Measurements from ENCODE around the gene LRPAP1.

The LRPAP1 gene

DNA sequence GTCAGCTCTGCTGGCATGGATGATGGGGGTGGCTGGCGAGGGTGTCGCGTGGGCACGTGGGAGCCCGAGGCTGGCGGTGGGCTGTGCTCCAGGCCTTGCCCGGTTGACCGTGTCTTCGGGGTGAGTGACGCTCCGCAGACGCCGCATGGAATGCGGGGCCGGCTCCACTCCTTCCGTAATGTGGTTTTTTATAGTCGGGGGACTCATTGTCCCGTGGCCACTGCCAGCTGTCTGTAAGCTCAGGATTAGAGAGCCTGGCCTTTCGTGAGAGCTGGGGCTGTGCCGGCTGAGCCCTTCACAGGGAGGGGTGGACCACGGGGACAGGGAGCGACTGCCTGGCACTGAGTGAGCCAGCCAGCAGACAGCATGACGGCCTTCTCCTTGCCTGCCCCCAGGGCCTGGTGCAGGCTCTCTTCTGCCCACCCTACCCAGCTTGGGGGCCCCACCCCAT is 48.7 kb downstream of the LRPAP1 start:
- DNase-seq, result no peak

DNA sequence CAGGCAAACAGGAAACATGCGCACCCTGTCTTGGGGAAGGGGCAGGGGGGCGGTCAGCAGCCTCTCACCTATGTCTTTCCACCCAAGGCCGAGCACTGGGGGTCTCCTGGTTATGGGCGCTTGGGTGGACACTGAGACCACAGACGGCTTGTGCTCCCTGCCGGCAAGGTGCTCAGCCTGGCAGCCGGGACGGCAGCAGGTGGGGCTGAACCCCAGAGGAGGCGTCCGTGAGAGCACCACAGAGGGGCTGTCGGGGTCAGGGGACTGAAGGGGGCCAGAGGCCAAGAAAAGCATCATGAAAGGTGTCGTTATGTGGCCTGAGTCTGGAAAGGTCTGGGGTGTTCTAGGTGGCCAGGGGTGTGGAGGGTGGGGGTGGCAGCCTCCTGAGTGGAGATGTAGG is 49.5 kb downstream of the LRPAP1 start:
- DNase-seq, result no peak

DNA sequence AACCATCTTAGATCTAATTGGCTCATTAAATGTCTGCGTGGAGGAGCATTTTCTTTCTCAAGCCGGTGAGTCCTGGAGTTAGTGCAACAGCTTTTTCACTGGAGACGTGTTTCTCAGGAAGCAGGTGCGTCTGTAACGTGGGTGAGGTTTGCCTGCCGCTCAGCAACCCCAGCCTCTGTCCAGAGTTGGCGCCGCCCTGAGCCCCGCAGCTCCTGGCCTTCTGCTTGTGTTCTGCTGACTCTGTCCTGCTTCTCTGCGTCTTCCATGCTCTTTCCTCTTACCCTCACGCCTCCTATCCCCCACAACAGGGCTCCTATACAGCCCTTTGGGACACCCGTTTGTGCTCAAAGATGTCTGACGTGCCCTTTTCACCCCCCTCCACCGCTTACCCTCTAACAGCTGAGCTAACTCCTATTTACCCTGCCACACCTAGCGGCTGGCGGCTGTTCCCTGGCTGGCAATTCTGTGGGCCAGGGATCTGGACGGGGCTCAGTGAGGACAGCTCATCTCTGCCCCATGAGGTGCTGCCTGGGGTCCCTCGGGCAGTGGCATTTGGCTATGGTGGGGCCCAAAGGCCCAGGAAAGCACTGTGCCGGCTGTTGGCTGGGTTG is 50.3 kb downstream of the LRPAP1 start:
- DNase-seq, result no peak

DNA sequence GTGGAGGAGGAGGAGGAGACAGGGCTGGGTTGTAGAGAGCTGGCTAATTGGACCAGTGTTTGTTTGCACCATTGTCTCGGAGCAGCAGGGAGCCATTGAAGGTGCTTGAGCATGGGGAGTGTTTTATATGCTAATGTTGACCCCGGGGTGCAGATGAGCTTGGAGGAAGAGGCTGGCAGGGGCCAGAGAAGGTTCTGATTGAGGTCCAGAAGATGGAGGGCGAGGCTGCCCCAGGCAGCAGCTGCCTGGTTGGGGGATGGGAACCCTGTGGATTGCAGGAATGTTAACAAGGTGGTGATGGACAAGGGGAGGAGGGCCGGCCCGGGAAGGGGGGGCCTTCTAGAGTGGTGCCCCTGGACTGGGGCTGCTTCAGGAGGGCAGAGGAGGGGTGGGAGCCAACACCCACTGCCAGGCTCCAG is 51.1 kb downstream of the LRPAP1 start:
- DNase-seq, result no peak

DNA sequence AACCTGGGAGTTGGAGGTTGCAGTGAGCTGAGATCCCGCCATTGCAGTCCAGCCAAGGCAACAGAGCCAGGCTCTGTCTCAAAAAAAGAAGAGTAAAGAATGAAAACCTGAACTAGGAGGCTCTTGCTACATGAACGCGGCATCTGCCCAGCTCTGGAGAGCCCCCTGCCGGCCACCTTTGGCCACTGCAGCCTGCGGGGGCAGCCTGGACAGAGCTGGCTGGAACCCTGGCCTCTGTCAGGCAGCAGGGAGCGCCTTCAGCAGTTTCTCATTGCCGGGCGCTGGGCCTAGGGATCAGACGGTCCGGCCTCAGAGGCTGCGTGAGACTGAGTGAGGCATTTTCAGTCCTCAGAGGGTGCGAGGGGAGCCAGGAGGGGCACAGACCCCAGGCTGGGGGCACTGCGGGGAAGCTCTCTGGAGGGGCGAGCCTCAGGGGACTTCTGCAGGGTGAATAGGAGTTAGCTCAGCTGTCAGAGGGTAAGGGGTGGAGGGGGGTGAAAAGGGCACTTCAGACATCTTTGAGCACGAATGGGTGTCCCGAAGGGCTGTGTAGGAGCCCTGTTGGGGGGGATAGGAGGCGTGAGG is 51.6 kb downstream of the LRPAP1 start:
- no peak for DNase-seq

DNA sequence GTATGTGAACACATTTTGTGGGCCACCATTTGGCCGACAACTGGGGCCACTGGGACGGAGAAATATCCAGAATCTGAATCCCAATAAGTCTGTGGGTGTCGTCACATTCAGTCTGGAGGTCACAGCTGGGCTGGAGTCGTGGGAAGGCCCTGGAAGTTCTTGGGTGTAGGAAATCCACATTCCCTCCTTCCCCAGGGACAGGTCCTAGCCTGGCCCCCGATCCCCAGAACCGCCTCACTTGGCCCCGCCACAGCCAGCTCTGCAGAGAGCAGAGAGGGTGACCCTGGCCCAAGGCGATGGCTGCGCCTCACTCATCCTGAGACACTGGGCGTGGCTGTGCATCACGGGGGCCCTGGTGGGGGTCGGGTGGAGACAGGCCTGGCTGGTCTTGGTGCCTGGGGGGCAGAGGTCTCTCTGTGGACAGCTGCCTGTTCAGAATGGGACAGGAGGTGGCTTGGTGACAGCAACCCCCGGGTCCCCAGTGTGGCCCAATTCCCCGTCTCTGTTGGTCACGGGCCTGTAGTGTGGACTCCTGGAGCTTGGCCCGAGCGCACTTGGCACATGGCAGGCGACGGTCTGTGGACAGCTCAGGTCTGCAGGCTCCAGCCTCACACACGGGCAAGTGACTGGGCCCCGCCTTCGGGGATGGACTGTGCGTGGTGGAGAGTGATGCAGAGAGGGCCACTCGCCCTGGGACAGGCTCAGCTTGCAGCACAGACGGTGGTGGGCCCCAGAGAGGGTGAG is 52.7 kb downstream of the LRPAP1 start:
- no peak for DNase-seq

DNA sequence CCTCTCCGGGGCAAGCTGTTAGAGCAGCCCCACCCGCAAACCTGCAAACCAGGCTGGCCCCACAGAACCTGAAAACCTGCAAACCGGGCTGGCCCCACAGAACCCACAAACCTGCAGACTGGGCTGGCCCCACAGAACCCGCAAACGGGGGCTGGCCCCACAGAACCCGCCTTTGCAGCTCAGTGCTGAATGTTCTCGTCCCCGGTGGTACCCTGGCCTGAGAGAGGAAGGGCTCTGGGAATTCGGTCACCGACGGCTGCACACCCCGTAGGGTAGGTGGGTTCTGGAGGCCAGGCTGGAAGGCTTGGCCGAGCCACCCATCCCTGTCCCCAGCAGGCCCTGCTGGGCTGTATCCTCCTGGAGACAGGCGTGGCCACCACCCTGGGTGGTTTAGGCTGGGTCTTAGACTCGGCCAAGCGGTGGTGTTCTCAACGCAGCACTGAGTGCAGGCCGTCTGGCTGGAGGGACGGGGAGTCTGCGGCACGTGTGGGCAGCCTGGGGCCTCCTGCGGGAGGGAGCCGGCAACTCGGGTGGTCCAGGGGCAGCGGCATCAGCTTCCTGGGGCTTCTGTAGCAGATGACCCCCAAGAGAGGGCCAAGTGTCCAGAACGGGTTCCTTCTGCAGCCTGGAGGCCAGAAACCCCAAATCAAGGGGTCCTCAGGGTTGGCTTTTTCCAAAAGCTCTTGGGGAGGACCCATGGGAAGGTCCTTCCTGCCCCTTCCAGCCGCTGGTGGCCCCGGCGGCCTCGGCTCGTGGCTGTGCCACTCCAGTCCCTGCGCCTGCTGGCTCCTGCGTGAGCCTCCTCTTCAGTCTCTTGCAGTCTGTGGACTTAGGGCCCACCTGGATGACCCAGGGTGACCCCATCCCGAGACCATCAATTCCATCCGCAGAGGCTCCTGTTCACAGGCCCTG is 53.5 kb downstream of the LRPAP1 start:
- no peak for DNase-seq

DNA sequence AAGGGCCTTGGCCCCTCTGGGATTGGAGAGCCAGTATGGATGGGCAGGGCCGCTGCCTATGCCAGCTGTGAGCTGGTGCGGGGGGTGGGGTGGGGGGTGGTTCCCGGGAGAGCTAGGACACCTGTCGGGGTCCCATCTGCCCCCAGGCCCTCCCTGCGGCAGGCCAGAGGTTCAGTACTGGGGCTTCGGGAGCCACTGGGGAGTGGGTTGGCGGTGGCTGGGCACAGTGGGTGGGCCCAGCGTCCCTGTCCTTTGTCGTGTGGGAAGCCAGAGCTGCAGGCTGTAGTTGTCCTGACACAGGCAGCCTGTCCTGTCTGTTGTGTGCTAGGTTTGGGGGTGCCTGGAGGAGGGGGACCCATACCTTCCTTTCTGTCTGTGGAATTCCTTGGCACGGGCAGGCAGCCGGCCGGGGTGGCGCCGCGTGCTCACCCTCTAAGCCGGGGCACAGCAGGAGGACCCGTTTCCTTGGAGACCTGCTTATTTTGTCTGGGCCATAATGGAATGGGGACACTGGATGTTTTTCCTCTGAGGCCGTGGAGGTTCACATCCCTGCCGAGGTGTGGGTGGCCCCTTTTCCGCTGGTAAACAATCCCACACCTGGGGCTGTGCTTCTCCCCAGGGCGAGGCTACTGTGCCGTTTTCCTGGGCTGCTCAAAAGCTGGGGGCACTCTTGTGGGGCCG is 54.3 kb downstream of the LRPAP1 start:
- no peak for DNase-seq

DNA sequence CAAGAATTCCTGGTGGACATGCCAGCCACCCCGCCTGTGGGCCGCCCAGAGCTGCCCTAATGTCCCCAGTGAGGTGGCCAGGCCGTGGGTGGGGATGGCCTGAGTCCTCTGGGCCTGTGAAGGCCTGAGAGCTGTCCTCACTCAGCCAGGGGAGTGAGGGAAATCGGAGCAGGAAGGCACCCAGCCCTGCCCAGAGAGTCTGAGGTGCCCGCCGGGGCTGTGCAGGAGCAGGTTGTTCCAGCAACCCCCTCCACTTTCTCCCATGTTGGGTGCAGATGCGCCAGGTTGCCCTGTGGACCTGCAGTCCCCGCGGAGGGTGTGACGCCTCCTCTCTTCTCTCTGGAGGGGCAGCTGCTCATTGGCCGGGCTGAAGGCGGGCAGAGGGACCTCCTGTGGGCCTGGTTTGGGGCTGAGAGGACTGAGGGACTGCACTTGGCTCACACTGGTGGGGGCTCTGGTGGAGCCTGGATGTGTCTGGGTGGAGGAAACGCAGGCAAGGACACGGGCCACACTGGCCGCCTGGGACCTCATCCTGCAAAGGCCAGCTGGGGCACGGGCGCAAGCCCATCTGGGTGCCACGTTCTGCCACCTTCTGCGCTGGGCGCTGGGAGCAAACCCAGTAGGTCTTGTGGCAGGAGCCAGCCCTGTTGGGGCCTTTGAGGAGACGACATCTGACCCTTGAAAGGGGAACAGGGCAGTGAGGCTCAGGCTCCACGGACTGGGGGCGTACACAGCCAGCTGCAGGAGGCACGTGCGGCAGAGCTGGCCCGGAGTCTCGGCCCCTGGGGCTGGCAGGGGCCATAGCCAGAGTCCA is 55.1 kb downstream of the LRPAP1 start:
- DNase-seq, result no peak

DNA sequence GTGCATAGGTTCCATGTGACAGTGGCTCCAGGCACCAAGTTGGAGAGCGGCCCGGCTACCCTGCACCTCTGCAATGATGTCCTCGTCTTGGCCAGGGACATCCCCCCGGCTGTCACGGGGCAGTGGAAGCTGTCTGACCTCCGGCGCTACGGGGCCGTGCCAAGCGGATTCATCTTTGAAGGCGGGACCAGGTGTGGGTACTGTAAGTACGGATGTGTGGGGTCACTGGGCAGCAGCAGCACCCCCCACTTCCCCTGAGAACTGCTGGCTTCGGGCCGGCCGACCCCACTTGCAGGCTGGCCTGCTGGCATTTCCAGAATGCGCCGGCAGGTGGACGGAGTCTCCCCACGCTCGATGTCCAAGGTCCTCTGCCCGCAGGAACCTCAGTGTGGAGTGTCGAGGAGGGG is 55.9 kb downstream of the LRPAP1 start:
- no peak for DNase-seq

DNA sequence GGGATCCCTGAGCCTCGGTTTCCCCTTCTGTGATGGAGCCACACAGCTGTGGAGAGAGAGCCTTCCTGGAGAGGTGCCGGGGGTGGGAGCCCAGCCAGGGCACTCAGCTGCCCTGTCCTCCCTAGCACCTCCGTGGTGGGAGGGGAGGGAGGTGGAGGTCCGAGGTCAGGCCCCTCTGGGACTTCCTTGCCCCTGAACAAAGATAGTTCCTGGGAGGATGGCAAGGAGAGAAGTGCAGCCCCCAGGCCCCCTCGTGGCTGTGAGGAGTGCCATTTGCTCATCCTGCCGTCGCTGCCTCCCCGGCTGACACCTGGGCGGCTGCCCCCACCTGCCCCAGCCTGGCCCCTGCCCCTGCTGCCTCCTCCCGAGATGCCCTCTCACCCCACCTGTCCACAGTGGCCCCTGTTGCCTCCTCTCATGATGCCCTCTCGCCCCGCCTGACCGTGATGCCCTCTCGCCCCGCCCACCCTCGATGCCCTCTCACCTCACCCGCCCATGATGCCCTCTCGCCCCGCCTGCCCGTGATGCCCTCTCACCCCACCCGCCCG is 56.4 kb downstream of the LRPAP1 start:
- DNase-seq, result no peak

DNA sequence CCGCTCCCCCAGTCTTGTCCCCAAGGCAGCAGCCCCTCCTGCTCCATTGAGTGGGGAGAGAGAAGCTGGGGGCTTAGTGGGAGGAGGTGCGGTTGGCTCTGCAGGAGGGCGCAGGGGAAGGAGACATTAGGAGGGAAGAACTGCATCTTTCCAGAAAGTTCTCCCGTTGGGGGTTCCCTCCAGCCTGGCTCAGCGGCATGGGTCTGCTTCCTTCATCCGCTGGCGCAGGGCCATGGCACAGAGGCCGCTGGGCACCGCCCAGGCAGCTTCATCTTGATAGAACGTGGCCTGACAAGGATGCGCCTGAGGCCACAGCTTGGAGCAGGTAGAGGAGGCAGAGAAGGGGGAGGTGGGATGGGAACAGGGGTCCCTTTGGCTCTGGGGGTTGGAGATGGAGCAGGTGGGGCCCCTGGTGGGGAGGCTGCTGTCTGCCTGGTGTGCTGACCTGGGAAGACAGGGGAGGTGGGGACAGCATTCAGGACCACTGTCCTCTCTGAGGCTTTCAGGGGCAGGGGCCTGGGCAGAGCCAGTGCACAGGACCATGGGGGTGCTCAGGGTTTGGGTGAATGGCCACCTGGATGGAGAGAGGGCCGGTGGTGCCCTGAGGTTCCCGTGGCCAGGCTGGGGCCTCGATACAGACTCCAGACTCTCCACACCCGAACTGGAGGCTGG is 57.0 kb downstream of the LRPAP1 start:
- DNase-seq, result no peak

DNA sequence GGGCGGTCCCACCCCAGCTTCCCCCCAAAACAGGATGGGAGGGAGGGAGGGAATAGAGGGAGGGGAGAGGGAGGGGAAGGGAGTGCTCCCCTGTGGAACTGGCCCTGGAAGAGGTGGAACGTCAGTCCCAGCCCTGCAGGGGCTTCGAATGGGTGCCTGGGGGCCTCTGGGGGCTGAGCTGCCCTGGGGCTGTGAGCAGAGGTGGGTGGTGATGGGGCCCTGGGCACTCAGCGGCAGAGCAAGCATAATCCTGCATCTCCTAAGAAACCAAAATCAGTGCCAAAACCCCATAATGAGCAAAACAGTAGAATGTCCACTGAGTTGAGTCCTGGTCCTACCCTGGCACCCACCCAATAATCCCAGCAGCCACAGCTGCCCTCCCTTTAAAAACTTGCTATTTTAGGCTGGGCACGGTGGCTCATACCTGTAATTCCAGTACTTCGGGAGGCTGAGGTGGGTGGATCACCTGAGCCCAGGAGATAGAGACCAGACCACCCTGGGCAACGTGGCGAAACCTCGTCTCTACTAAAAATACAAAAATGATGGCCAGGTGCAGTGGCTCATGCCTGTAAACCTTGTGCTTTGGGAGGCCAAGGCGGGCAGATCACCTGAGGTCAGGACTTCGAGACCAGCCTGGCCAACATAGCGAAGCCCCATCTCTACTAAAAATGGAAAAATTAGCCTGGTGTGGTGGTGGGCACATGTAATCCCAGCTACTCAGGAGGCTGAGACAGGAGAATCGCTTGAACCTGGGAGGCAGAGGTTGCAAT is 58.0 kb downstream of the LRPAP1 start:
- no peak for DNase-seq

DNA sequence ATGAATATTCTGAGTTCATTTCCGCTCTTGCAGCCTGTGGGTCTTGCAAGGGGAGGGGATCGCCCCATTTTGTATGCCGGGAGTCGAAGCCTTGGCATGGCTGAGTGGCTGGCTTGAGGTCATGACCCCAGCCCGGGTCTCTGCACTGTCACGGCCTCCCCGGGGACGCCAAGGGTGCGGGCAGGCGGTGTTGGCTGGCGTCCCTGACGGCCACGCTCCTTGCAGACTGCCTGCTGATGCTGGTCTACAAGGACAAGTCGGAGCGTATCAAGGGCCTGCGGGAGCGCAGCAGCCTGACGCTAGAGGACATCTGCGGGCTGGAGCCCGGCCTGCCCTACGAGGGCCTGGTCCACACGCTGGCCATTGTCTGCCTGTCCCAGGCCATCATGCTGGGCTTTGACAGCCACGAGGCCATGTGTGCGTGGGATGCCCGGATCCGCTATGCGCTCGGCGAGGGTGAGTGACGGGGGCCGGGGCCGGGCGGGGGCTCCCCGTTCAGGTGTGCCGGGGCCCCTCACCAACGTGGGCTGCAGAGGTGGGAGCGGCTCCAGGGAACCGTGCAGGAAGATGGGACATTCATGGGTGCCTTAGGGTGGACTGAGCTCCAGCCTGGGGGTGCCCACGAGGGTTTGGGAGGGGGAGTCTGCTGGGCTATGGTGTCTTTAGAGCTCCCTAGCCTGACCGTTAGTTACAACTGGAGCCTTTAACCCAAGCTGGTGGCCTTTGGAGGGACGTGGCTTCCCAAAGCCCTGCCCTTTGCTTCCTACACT is 58.9 kb downstream of the LRPAP1 start:
- no peak for DNase-seq

DNA sequence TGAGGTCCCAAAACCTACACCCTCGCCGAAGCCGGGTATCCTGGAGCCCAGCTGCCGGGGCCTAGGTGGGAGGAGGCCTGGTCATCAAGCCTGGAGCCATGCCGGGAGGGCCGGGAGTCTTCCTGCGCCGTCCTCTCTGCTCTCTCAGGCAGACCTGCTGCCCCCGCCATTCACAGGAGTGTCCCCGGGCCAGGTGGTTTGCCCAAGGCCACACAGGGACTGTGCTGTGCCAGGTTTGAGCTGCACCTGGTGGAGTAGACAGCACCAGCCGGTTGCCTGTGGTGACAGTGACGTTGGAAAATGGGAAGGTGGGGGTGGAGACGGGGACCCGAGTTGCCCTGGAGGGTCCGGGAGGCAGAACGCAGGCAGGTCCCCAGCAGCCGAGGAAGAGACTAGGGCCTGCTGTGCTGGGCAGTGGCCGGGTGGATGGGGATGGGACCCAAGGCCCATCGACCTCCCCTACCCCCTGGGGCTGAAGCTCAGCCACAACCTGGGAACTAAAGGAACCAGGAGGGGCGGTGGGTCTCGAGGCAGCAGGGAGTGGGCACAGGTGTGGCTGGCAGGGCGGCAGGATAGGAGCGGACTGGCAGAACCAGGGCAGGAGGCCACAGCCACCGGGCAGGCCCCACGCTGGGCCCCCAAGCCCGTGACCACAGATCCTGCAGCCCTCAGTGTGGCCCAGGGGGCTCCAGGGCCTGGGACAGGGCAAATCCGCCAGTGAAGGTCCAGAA is 59.6 kb downstream of the LRPAP1 start:
- no peak for DNase-seq

DNA sequence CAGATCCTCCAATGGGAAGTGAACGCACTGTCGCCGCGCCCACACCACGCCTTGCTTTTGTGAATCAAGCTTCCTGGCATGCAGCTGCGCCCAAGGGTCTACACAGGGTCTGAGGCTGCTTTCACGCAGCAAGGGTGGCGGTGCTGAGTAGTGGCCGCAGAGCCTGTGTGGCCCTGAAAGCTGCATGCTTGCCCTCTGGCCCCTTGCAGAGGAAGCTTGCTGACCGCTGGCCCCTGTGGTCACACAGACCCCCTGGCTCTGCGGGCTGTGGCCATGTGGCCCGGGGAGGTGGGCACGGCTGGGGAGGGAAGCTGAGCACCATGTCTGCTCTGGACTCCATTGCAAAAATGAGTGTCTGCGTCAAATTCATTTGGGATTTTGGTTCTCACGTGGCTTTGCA is 60.3 kb downstream of the LRPAP1 start:
- DNase-seq, result no peak

DNA sequence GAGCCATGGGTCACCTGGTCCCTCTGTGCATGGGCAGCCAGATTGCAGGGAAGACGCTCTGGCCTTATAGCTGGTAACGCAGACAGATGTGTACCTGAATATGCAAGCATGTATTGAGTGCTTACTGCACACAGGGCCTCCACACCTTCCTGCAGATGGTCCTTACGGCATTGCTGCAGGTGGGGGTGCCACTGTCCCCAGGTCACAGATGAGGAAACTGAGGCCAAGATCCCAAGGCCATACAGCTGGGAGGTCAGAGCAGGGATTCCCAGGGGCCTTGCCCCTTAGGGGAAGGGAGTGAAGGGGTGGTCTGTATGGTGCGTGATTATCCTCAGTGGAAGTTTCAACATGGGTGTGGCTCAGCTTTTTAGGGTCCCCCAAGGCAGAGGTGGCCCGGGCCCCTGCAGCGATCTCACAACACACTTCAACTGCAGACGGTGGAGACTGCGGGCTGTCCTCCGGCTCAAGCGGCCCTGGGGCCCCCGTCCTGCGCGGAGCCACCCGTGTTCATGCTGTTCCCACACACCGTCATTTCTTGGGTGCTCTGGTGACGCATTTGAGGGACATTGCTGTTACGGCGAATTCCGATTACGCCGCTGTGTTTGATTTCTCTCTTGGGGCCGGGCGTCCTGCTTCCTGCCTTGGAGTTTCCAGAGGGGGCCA is 61.0 kb downstream of the LRPAP1 start:
- no peak for DNase-seq
